ENCODE measurements around the gene TRAF3IP1.

DNA sequence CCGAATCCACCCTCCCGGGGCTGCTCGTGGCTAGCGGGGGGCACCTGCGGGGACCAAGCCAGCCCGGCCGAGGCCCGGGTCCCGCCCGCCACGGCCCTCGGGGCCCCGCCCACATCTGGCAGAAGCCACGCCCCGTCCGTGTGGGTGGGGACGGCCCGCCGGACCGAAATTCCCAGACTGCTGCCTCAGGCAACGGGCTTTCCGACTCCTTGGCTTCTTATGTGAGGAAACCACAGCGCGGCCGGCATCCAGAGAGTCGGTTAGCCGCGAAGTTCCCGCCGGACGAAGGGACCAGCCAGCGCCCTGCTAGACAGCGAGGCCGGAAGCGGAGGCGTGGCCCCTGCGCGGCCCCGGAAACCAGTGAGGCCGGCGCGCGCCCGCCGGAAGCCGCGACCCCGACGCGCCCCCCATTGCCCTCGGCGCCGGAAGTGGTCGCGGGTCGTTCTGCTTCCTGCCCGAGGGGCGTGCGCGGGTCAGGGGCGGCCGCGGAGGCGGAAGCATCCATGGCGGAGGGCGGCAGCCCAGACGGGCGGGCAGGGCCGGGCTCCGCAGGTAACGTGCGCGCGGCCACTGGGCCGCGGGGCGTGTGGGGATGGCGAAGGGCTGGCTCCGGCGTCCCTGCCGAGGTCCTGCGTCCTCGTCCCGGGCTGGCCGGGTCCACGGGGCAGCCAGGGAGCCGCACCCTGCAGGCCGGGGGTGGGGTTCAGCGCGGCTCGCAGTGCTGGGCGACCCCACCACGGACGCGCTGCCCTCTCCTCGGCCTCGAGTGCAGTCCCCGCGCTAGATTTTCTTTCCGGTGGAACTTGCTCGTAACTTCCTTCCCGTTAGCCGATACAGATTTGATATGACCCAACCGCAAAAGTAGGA lies 106.5 kb downstream of the TRAF3IP1 start, which contains the start of gene ASB1:
- TF ChIP-seq, protein P1, sequence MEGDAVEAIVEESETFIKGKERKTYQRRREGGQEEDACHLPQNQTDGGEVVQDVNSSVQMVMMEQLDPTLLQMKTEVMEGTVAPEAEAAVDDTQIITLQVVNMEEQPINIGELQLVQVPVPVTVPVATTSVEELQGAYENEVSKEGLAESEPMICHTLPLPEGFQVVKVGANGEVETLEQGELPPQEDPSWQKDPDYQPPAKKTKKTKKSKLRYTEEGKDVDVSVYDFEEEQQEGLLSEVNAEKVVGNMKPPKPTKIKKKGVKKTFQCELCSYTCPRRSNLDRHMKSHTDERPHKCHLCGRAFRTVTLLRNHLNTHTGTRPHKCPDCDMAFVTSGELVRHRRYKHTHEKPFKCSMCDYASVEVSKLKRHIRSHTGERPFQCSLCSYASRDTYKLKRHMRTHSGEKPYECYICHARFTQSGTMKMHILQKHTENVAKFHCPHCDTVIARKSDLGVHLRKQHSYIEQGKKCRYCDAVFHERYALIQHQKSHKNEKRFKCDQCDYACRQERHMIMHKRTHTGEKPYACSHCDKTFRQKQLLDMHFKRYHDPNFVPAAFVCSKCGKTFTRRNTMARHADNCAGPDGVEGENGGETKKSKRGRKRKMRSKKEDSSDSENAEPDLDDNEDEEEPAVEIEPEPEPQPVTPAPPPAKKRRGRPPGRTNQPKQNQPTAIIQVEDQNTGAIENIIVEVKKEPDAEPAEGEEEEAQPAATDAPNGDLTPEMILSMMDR (IDR thresholded peaks at IDR 0.05 in 8 of 11, conservative IDR thresholded peaks at IDR 0.05 in 3 of 11), result peak in 1 of 11 experiments; percentile 17
- TF ChIP-seq POLR2A (IDR thresholded peaks at IDR 0.05), result peak in 2 of 3 donors; percentile 10 to 18

All from spleen (tissue), 7 donors.